Small intestine (tissue), 7 donors: ENCODE measurements around the gene MAL. TPM values are rescaled to one million over a fixed set of nuclear protein-coding genes. Genes with fewer than 3 reads are reported as not detected.

Source experiments
- DNase-seq, 2 donors: peaks; one replicate each; pipeline versions ENCODE4 v3.0.0 to v3.0.0-alpha.2; 2013
- FAIRE-seq: peaks from 2 replicates; lab custom pipeline; 2012; peaks lifted over from hg19 to GRCh38; lab: Jason Lieb, UNC
- H3K27ac ChIP-seq, 3 donors: one replicate each; pipeline ENCODE4 v1.5.1; 2013; ENCODE audit warnings: low read length in 2 of 3, mild to moderate bottlenecking in 2 of 3, control low read depth in 1 of 3, inconsistent platforms in 1 of 3, low read depth in 1 of 3, moderate library complexity in 1 of 3
- H3K27me3 ChIP-seq, 3 donors: one replicate each; pipeline ENCODE4 v1.6.1; 2013; ENCODE audit warnings: low read length in 3 of 3, inconsistent platforms in 1 of 3; ENCODE audit not compliant: control insufficient read depth in 3 of 3, insufficient read depth in 3 of 3
- H3K36me3 ChIP-seq, 3 donors: one replicate each; pipeline ENCODE4 v1.6.1; 2013; ENCODE audit warnings: low read length in 3 of 3, inconsistent platforms in 1 of 3, low read depth in 1 of 3, mild to moderate bottlenecking in 1 of 3, moderate library complexity in 1 of 3; ENCODE audit not compliant: control insufficient read depth in 3 of 3, insufficient read depth in 2 of 3
- H3K4me1 ChIP-seq, 3 donors: one replicate each; pipeline ENCODE4 v1.6.1; 2013; ENCODE audit warnings: low read length in 2 of 3, inconsistent platforms in 1 of 3, low read depth in 1 of 3, mild to moderate bottlenecking in 1 of 3, moderate library complexity in 1 of 3; ENCODE audit not compliant: control insufficient read depth in 3 of 3, insufficient read depth in 2 of 3
- H3K4me3 ChIP-seq, 3 donors: one replicate each; pipeline ENCODE4 v1.5.1; 2013; ENCODE audit warnings: low read length in 3 of 3, control low read depth in 1 of 3, inconsistent platforms in 1 of 3, low read depth in 1 of 3, mild to moderate bottlenecking in 1 of 3, moderate library complexity in 1 of 3
- H3K9me3 ChIP-seq, 2 donors: one replicate each; pipeline ENCODE4 v1.6.1; 2013; ENCODE audit warnings: low read depth in 1 of 2, low read length in 1 of 2; ENCODE audit not compliant: control insufficient read depth in 2 of 2, insufficient read depth in 1 of 2
- WGBS, 3 donors: extraction: QIAGEN DNeasy Blood & Tissue Kit; methylation state at CpG; one replicate each; pipeline ENCODE4 v1.1.7; 2013; 5-methylcytosine and 5-hydroxymethylcytosine counted together
- polyA plus RNA-seq, 4 donors: library from polyadenylated mRNA; stranded (reverse) in 3 of 4; unstranded in 1 of 4; fragments of 200-250 nt in 3 of 4; fragments of 120-200 nt in 1 of 4; gene quantifications; one replicate each; pipeline versions ENCODE4 v1.2.1 to v1.2.3, GENCODE V29; 2013
- donor health status: healthy with polysubstance abuse.
- donor health status: control.
- donor health status: control.
- donor health status: Bipolar disorder and iron deficiency.
- donor health status: healthy.

MAL gene
- polyA plus RNA-seq, 4 donors = 0.15 to 3.8 (median 1.6) TPM

GRCh38 chr2:95008996-95009395, 16.5 kb upstream of the MAL start:
- no peaks in the 10 kb centered on the region for H3K36me3 ChIP-seq
- H3K4me1 ChIP-seq = no peaks in the 10 kb centered on the region
- no peak for DNase-seq
- no peaks in the 10 kb centered on the region for H3K27me3 ChIP-seq
- H3K4me3 ChIP-seq = no peak overlapping the region
- FAIRE-seq = no peak
- 59 to 66% (median 66%) methylated on average over 2 of the region's 2 CpGs for WGBS, 3 donors
- H3K27ac ChIP-seq = no peak overlapping the region
- no peaks in the 10 kb centered on the region for H3K9me3 ChIP-seq

- no peak for FAIRE-seq
- WGBS, 3 donors = 68 to 78% (median 70%) methylated on average over 5 of the region's 5 CpGs
- Histone ChIP-seq H3K9me3 (no peaks in the 10 kb centered on the region), H3K27me3 (no peaks in the 10 kb centered on the region), H3K4me3 (no peak overlapping the region), H3K4me1 (no peaks in the 10 kb centered on the region), H3K27ac (no peak overlapping the region), H3K36me3 (no peaks in the 10 kb centered on the region)
- no peak for DNase-seq
Observed at GRCh38 chr2:95009412-95009811, 16.1 kb upstream of the MAL start.

GRCh38 chr2:95010126-95010525, 15.4 kb upstream of the MAL start:
- no peak overlapping the region for H3K4me3 ChIP-seq
- no peak overlapping the region for H3K27ac ChIP-seq
- DNase-seq = no peak
- H3K4me1 ChIP-seq = no peaks in the 10 kb centered on the region
- 69 to 87% (median 82%) methylated on average over 10 of the region's 10 CpGs for WGBS, 3 donors
- no peaks in the 10 kb centered on the region for H3K9me3 ChIP-seq
- no peak for FAIRE-seq
- H3K36me3 ChIP-seq = no peaks in the 10 kb centered on the region
- H3K27me3 ChIP-seq = no peaks in the 10 kb centered on the region

DNA sequence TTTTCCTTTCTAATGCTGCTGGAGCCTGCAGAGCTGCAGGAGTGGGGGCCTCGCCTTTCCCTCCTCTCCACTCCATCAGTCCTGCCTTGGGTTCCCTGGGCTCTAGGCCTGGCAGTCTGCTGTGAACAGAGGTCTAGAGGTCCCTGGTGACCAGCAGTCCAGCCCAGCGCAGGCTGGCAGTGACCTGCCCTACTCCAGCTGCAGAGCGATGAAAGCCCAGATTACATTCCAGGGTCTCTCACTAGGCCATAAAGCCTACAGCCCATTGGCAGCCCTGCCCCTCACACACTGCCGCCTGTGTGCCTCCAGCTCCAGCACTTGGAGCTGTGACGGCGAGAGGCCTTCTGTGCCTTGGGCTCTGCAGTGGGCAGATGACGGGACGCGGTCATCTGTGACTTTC, 14.8 kb upstream of the MAL start:
- DNase-seq = no peak
- FAIRE-seq = no peak
- no peak overlapping the region for H3K27ac ChIP-seq
- no peaks in the 10 kb centered on the region for H3K36me3 ChIP-seq
- no peaks in the 10 kb centered on the region for H3K9me3 ChIP-seq
- H3K4me3 ChIP-seq = no peak overlapping the region
- H3K27me3 ChIP-seq = no peaks in the 10 kb centered on the region
- no peaks in the 10 kb centered on the region for H3K4me1 ChIP-seq
- WGBS, 3 donors = 94 to 95% (median 95%) methylated on average over 9 of the region's 9 CpGs

DNA sequence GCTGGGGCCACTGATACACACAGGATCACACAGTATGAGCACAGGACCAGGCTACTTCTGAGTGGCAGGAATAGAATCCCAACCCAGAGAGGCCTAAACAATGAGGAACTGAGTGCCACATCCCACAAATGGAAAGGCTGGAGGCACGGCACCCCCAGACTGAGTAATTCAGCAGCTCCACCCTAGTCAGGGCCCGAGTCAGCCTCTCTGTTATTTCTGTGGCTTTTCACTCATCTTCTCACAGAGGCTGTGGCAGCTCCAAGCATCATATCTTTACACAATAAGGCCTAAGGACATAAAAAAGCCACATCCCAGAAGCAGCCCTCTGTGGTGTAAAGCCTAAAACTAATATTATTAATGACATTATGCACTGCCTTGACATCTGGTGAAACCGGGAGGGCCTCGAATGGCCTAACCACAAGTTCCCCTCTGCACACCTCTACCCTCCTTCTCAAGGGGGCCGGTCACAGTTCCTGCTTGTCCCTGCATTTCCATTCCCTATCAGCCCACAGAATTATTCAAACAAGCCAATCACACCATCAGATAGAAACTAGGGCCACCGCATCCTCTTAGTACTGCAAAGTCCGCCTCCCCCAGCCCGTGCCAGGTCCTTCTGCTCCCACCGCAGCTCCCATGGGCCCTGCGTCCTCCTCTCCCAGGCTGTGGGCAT, 12.5 kb upstream of the MAL start:
- Histone ChIP-seq H3K4me1 (no peaks in the 10 kb centered on the region), H3K9me3 (no peaks in the 10 kb centered on the region), H3K36me3 (no peaks in the 10 kb centered on the region), H3K27me3 (no peaks in the 10 kb centered on the region), H3K4me3 (no peak overlapping the region), H3K27ac (no peak overlapping the region)
- DNase-seq = no peak
- WGBS, 3 donors = 73 to 86% (median 74%) methylated on average over 10 of the region's 10 CpGs
- no peak for FAIRE-seq

DNA sequence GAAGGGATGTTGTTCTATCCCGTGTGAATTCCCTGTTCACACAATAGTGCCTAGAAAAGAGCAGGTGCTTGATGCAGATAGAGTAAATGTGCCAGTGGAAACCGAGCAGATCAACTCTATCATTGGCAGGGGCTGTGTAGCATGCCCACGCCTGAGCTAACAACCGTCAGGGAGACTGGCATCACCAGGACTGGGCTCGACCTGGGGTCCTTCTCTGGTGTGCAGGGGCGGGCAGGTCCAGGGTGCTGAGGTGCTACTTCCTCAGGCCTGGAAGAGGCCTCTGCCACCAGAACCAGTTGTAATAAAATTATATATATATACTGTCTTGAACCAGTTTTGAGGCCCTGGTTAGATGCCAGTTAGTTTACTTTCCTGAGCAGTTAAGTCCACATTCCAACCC, 11.8 kb upstream of the MAL start:
- no peak for FAIRE-seq
- Histone ChIP-seq H3K9me3 (no peaks in the 10 kb centered on the region), H3K27ac (no peak overlapping the region), H3K27me3 (no peaks in the 10 kb centered on the region), H3K4me1 (no peaks in the 10 kb centered on the region), H3K4me3 (no peak overlapping the region), H3K36me3 (no peaks in the 10 kb centered on the region)
- WGBS, 3 donors = 68 to 87% (median 83%) methylated on average over 6 of the region's 6 CpGs
- no peak for DNase-seq

DNA sequence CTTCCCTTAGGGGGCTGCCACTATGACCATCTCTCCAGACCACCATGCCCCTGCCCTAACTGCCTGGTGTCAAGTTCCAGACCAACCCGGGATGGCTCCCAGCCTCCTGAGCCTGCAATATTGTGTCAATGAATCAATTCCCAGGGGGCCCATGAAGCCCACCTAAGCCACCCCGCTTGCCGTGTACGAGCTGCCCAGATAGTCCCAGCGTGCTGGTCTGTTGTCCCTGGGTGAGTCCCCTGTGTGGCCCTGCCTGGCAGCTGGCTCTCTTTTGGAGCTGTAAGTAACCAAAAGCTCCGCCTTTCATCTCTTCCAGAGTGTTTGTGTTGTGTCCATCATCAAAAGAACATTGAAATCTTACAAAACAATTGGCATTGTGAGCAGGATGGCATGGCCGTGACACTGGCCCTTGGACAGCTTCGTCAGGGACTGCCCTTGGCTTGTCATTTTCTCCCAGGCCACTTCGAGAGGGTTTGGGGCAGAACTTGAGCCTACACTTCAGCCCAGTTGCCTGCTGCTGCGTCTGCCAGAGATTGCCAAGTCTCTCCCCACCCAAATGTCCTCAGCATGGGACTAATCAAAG, 11.3 kb upstream of the MAL start:
- H3K27ac ChIP-seq = no peak overlapping the region
- no peaks in the 10 kb centered on the region for H3K4me1 ChIP-seq
- H3K9me3 ChIP-seq = no peaks in the 10 kb centered on the region
- H3K36me3 ChIP-seq = no peaks in the 10 kb centered on the region
- no peak for DNase-seq
- H3K4me3 ChIP-seq = no peak overlapping the region
- no peaks in the 10 kb centered on the region for H3K27me3 ChIP-seq
- FAIRE-seq = no peak
- 72 to 82% (median 80%) methylated on average over 10 of the region's 10 CpGs for WGBS, 3 donors

GRCh38 chr2:95015261-95015912, 10.1 kb upstream of the MAL start:
- FAIRE-seq = no peak
- no peak overlapping the region for H3K4me3 ChIP-seq
- H3K9me3 ChIP-seq = no peaks in the 10 kb centered on the region
- H3K27ac ChIP-seq = no peak overlapping the region
- H3K36me3 ChIP-seq = no peaks in the 10 kb centered on the region
- no peaks in the 10 kb centered on the region for H3K27me3 ChIP-seq
- no peaks in the 10 kb centered on the region for H3K4me1 ChIP-seq
- no peak for DNase-seq
- WGBS, 3 donors = 71 to 81% (median 75%) methylated on average over 15 of the region's 15 CpGs
